HG03460 (cell line): ENCODE measurements around the gene IQCH.

Experiments
- ATAC-seq: cut with Tn5 transposase; IDR thresholded peaks from one replicate; pipeline ENCODE4 v1.9.1; 2021; ENCODE audit not compliant: unreplicated experiment

Gene IQCH

DNA sequence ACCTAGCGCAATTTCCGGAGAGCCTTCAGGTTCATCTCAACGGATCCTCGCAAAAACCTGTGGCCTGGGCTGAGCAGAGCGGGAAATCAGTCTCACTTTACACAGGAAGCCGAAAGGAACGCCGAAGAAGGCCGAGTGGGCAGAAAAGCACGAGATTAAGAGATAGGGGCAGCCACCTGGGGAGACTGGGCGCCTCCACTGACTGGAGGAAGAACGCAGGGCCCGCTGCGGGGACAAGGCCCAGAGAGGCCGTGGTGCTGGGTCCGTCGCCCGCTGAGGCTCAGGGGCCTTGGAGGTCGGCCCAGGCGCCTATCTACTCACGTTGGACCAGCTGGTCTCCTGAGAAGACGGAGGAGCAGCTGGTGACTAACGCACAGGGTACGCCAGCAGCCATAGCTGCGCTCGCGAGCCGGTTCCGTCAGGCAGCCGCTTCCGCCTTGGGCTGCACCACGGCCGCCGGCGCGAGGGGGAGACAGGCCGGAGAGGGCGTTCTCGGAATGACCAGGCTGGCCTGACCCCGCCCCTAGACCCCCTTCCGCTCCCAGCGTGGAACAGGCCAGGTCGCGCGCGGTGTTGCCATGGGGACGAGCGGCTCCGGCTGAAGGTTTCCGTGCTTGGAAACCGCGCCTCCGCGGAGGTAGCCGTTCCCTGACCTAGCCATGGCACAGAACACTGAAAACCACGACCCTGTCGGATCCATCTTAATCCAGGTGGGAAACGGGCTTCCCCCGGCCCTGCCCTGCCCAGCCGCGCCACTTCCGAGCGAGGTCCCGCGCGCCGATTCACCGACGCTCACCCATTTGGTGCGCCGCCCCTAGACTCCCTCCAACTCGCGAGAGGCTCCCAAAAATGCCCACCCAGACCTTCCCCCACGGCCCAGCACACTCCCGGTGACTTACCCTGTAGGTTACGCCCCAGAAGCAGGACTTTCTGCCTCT lies at the start of gene IQCH, which contains the start of gene AAGAB:
IQCH (plus strand) TSS at position 549 of the 938 bp plus-strand sequence; CDS start at position 660, 111 bp downstream.
AAGAB (minus strand) TSS at position 424 of the 938 bp plus-strand sequence; CDS start at position 394, 30 bp downstream.
- peak; percentile 86 for ATAC-seq

DNA sequence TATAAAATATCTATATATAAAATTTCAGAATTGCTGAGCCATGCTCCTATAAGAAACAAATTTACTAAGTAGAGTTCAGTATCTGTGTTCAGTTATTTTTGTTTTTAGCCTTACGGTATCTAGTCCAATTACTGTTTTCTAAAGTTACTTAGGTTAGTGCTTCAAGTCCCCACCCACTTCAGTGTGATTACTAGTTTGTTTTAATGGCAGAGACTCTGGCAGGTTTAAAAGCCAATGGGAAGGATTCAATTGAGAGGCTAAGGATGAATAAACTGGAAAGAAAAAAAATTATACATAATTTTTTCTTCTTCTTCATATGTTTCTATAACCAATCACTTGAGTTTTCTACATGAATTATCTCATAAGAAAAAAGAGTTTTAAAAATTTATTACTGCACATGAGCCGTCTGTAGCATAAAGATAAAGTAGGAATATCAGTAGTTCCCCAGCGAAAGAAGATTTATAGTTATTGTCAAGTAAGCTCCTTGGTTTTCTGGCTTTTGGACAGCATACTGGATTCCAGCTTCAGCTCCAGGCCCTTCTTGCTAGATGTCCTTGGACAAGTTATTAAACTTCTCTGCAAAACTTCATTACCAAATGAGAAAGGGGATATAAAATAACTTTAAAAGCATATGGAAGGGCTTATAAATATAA lies 46.9 kb upstream of the IQCH start:
- no peak for ATAC-seq

DNA sequence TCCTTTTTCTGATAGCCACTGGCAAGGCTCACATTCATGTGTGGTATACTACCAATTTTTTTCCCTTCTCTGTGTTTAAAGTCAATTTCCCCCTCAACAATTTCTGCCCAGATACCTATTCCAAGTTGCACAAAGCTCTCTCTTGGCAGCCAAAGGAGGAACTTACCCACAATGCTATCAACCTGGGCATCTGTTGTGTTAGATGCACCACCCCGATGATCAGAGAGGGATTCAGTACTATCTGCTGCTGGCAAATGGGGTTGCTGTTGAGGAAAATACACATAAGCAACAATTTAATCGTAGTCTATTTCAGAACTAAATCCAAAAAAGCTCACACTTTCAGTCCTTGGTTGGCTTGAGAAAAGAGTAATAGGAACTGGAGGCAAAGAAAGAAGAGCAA lies 46.2 kb upstream of the IQCH start:
- no peak for ATAC-seq

DNA sequence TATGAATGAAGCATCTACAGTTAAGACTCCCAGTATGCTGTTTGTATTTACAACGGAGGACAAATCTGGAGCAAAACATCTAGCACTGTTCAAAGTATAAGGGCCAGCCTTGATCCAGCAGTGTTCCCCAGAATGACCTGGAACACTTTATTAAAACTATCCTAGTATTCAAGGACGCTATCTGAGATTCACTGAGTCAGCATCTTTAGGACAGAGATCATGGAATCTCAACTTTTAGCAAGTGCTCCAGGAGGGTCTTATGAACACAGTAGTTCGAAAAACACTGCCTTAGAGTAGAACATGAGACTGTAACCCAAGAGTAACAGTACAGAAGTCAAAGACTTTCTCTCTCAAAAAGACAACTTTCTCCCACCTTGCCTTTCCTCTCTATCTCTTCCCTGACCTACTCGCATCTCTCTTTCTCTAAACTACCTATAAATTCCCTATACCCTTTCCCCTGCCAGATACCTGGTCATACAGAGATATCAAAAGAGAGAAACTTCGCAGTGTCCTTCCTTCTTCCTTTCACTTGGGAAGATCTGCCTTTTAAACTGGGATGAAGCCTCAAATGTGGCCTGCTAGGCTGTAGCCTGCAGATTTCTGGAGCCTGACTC lies 43.9 kb upstream of the IQCH start:
- no peak for ATAC-seq

DNA sequence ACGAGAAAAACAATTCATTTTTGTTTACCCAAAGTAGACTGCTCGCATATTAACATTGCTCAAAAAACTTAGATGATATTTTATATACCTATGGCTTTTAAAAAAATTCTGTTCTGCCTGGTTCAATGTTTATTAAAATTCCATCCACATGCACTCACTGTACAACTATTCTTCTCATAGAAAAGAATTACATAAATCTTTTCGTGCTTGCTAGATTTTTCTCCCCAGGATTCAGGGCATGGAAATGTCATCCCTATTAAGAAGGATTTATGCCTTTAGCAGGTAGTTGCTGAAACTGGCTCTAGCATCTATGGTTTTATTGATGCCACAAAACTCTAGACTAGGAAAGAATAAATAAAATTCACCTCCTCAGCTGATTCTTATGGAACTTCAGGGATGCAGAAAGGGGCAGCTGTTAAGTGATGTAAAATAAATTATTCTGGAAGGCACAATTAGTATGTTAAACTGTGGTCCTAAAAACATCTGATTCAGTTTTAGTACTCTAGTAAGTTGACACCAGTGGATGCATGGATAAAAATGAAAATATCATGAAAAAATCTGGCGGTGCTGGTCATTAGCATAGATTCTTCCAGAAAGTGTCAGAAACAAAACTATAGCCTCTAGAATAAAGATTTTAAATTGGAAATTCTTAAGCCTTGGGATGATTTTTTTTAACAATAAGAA lies 41.8 kb upstream of the IQCH start:
- no peak for ATAC-seq

DNA sequence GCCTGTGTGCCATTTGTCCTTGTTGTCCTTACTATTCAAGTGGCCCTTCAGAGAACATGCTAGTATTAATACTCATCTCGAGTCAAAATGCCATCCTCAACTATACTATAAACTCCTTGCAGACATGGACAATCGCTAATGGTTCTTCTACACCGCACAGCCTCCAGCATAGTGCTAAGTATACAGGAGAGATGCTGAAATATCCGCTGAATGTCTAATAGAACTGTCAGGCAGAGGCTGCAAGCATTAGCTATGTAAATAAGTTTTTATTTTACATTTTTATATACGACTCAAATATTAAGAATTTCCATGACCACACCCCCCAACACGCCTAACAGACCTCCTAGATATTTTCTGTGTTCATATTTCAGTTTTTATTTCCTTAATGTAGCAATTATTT lies 39.5 kb upstream of the IQCH start:
- no peak for ATAC-seq

DNA sequence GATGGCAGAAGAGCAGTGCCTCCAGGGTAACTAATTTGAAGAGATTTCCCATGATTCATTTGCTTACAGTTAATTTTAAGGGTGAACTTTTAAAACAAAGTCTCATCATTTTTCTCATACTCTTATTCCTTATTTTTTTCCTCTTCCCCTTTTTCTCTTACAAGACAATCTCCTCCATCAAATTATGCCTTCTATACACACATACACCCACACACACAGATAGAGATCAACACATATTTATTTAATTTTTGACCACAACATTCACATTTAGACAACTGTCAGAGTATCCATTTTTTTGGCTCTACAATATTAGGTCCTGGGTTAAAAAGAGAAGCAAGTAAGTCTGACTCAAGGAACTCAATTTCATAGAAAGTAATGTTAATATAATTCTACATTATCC lies 37.7 kb upstream of the IQCH start:
- no peak for ATAC-seq

DNA sequence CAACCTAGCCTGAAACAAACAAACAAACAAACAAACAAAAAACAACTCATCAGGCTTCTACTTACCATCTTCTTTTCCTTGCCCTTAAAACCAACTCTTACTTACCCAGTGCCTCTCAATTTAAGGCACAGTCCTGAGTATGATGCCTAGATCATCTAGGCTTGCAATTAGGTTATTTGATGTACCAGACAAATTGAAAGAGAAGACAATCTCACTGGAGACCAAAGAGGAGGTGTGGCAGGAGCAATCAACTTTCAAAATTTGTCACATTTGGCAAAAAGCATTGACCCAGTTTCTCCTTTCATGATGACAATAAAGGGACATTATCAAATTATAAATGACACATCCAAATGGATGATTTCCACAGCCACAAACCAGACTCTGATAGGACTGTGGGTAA lies 36.2 kb upstream of the IQCH start:
- no peak for ATAC-seq

DNA sequence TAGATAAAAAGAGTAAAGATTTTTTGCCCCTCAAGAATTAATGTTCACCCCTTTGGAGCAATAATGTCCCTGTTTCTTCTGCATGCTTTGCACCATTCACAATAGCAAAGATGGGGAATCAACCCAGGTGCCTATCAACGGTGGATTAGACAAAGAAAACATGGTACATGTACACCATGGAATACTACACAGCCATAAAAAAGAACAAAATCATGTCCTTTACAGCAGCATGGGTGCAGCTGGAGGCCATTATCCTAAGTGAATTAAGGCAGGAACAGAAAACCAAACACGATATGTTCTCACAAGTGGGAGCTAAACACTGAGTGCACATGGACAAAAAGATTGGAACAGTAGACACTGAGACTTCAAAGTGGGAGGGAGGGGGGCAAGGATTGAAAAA lies 35.3 kb upstream of the IQCH start:
- ATAC-seq: no peak

DNA sequence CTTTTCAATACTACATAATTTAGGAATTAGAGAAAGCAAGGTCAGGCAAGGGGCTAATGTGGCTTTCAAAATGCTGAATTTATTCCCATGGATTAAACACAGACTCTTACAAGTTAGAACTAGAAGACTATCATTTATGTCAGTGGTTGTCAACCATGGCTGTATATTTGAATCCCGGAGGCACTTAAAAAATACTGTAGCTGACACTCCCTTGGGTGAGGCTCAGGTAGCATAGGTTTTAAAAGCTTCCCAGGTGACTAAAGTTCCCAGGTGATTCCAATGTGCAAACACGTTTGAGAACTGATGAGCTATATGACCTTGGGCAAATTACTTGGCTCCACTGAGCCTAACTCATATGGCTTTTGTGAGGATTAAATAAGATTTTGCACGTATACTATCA lies 29.7 kb upstream of the IQCH start:
- ATAC-seq: no peak

DNA sequence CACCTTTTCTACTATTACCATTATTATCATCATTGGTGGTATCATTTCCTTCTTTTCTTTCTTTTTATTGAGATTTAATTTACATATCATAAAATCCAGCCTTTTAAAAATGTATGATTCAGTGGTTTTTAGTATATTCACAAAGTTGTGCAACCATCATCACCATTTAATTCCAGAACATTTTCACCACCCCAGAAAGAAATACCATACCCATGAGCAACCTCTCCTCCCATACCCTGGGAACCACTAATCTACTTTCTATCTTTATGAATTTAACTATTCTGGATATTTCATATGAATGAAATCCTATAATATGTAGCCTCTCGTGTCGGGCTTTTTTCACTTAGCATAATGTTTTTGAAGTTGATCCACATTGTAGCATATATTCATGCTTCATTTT lies 29.2 kb upstream of the IQCH start:
- ATAC-seq: no peak

DNA sequence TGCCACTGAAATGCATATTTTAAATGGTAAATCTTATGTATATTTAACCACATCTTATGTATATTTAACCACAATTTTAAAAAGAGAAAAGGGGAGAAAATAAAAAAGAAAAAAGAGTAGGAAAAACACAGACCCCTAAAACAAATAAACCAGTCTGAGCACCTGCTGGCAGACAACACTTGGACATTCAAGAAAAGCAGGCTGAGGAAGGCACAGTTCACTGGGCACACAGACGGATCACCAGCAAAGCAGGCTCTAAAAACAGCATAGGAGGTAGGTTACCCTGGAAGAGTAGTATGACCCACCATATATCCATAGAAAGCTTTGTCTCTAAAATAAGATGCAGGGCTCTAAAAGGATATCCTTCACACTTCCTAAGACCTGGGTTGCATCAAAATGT lies 27.2 kb upstream of the IQCH start:
- no peak for ATAC-seq

DNA sequence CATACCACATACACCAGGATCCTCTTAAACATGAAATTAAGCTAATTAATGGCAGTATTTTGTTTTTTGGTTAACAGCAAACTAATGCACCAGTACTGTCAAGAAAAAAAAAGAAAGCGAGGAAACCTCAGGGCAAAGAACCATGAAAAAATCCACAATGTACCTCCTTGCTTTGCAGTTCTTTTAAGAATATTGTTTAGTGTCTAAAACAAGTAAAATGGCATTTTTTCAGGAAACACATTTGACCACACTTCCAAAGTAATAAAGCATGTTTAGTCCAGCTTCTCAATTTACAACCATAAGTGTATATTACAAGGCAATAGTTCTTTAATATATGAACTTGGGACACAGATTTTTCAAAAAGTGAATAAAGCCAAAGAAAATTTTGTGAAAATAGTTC lies 26.7 kb upstream of the IQCH start:
- ATAC-seq: no peak

DNA sequence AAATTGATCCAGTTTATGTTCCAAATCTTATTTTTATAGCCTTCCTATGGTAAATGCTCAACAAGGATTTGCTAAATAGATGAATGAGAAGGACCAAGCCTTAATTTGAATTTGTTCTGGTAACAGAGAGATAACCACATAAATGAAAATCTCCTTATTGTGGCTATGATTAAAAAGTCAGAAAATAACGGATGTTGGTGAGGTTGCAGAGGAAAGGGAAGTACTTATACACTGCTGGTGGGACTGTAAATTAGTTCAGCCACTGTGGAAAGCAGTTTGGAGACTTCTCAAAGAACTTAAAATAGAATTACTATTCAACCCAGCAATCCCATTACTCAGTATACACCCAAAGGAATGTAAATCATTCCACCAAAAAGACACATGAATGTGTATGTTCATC lies 26.3 kb upstream of the IQCH start:
- no peak for ATAC-seq

DNA sequence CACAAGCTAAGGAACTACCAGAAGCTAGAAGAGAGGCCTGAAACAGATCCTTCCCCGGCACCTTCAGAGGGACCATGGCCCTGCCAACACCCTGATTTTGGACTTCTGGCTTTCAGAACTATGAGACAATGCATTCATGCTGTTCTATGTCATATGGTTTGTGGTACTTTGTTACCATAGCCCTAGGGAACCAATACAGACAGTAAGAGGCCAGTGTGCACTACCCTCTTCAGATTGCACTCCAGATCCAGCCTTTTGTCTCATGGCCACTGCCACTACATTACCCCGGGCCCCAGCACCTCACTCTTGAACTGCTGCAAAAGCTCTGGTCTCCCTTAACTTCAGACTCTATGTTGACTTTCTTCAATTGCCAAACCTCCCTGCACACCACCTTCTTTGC lies 24.1 kb upstream of the IQCH start:
- ATAC-seq: no peak

DNA sequence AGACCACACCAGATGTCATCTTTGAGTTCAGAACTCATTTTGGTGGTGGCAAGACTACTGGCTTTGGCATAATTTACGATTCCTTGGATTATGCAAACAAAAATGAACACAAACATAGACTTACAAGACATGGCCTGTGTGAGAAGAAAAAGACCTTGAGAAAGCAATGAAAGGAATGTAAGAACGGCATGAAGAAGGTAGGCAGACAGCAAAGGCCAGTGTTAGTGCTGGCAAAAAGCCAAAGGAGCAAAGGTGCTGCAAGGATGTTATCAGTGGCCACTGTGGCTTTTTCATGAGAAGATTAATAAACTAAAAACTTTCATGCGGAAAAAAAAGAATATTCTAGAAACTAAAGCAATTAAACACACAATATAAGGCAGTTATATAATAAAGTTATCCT lies 22.0 kb upstream of the IQCH start:
- no peak for ATAC-seq

DNA sequence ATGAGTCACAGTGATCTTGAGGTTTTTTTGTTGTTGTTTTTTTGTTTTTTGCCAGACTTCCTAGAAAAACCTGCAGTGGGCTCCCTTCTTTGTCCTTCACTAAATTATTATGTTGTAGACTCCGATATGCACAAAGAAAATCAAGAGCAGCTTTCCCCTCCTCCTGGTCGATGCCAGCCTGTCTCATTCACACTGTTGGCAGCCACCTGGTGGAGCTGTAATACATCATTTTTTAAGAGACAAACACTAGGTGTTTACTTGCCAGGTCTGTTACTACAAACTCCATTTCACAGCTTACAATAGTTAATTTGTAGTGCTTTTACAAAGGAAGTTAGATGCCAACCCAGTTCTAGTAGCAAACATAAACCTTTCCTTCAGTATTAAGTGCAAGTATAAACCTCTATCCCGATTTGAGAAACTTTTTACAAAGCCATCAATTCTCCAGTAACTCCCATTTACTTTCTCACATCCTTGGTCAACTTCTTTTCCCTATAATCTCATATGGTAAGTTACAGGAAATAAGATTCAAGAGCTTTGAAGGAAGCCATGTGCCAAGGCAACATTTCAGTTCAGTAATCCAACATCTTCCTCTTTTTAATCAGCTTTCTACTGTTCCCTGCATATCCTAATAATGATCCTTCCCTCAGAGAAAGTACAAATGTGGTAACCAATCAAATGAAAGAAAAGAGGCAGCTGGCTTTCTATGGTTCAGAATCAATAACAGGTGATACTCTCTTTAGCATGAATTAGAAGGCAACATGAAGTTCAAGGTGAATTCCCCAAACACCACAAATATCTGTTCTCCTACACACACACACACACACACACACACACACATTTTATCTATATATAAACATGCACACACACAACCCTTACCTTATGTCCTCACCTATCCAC lies 14.1 kb upstream of the IQCH start:
- peak; percentile 2 for ATAC-seq

DNA sequence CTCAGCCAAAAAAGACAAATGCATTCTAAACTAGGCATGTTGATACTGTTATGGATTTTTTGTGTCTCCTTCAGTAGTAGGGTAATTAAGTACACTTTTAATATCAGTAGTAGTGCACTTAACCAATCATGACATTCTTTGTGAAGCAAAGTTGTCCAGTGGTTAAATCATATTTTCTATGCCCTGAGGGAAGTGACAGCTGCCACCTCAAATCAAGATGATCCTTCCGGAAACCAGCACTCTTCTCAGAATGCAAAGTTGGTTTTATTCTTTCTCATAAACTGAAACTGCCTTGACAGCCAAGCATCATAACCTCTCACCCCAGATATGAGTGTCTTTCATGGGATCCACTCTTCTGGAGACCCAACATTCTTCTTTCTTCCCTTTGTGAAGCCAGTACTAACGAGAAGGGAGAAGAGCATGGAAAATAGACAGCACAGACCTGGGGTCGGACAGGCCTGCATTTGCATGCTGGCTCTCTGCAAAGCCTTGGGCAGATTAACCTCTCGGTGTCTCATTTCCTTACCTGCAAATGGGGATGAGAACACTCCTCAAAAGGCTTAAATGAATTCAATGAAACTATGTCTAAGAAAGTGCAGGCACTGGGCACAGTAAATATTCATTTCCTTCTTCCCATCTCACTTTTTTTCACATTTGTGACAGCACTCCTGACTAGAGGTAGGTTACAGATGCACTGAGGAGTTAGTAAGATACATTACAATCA lies 13.3 kb upstream of the IQCH start:
- peak; percentile 83 for ATAC-seq

DNA sequence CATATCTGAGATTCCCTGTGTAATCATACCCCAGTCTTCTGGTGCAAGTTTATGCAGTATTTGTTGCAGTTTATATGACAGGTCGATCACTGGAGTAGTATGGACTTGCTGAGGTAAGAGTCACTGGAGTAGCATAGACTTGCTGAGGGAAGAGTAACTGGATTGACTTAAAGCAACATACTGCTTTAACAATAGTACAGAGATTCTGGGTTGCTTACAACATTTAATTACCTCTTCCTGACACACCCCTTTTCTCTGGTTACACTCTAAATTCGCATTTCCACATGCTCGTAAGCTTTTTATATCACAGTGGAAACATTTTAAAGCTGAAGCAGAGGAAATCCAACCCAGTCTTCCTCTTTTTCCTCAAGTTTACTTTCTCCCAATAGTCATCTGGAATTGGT lies 11.9 kb upstream of the IQCH start:
- no peak for ATAC-seq
